Measurements from ENCODE around the gene EFNA5. TPM values are rescaled to one million over a fixed set of nuclear protein-coding genes. Genes with fewer than 3 reads are reported as not detected.

Gene EFNA5
- polyA plus RNA-seq, 3 donors = 0.74 to 5.4 (median 2.8) TPM

GRCh38 chr5:107616213-107616612, 54.5 kb downstream of the EFNA5 start:
- H3K27ac ChIP-seq (ENCODE audit: low read depth, low read length) = no peak overlapping the region
- 68 to 77% (median 71%) methylated on average over 4 of the region's 4 CpGs for WGBS, 3 donors

GRCh38 chr5:107615299-107615817, 55.4 kb downstream of the EFNA5 start:
- H3K27ac ChIP-seq (ENCODE audit: low read depth, low read length) = no peak overlapping the region
- 72 to 80% (median 80%) methylated on average over 7 of the region's 7 CpGs for WGBS, 3 donors

- WGBS, 3 donors = 64 to 77% (median 77%) methylated on average over 1 of the region's 1 CpG
- H3K27ac ChIP-seq (ENCODE audit: low read depth, low read length) = no peak overlapping the region
These were observed 58.2 kb downstream of the EFNA5 start for GRCh38 chr5:107612541-107612940.

- 94 to 96% (median 95%) methylated on average over 12 of the region's 12 CpGs for WGBS, 3 donors
- no peak overlapping the region for H3K27ac ChIP-seq (ENCODE audit: low read depth, low read length)
These were observed 59.9 kb downstream of the EFNA5 start for GRCh38 chr5:107610798-107611197.

DNA sequence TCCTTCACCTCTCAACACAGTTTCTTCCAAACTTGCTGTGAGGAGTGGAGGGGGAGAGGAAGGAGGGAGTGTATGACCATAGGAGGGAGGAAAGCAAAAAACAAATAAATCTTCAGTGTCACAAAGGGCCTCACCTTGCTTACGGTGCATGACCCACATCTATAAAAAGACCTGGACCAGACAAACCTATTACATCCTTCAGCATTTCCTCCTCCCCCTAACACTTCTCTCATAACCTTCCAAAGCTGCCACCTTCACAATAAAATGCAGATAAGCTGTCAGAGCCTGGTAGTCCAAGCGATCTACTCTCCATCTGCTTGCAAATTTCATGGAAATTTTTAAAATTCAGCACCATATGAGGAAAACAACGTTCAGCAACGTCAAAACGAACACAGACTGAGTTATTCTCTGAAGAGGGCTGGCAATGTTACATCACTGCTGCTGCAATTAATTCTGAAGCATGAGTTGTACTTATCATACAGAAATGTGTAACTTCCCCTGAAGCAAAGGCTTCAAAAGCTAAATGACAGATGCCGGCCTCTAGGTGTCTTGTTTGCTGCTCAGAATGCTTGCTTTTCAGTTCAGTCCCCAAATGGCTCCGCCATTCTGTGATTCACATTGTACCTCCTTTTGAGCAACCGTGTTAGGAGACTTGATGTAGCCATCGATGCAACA, 62.9 kb downstream of the EFNA5 start:
- 56 to 70% (median 68%) methylated on average over 9 of the region's 9 CpGs for WGBS, 3 donors
- H3K27ac ChIP-seq (ENCODE audit: low read depth, low read length) = no peak overlapping the region

- 39 to 91% (median 87%) methylated on average over 6 of the region's 6 CpGs for WGBS, 3 donors
- no peak overlapping the region for H3K27ac ChIP-seq (ENCODE audit: low read depth, low read length)
These were observed 63.5 kb downstream of the EFNA5 start for GRCh38 chr5:107607196-107607595.

DNA sequence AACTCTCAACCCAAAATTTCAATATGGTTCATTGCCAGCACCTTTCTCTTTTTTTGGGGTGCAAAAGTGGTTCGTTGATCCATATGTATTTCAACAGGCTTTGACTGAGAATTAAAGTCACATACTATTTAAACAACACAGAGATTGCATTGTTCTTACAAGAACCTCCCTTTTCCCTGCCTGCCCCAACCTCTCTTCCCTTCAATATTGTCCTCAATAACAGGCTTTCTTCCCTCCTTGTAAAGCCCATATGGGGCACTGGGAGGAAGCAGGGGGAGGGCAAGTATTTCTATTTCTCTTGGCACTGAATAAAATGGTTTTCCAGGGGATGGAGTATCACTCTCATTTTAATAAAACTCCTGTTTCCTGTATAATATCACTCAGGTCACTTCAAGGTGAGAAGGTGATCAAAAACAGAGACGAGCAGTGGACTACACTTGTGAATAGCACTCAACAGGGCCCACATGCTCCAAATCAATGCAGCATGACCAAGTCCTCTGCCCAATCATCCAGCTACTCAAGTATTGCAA, 65.1 kb downstream of the EFNA5 start:
- no peak overlapping the region for H3K27ac ChIP-seq (ENCODE audit: low read depth, low read length)
- WGBS, 3 donors = 59 to 64% (median 63%) methylated on average over 2 of the region's 2 CpGs

DNA sequence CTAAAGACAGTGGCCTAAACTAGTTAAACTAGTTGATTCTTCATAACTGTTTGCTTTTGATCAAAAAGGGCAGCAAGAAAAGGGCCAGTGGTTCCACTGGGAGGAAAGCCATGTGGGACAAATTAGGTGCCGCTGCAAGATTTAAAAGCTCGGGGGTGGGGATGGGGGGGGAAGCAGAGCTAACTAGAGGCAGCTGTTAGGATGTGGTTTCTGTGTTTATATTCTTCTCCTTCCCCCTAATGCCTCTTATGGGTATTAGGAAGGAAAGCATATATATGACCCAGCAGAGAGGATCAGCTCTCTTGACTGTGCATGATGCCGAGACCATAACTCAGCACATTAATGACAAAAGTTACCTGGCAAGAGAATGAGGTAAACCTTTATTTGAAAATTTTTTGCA, 65.7 kb downstream of the EFNA5 start:
- WGBS, 3 donors = 46 to 71% (median 49%) methylated on average over 3 of the region's 3 CpGs
- H3K27ac ChIP-seq (ENCODE audit: low read depth, low read length) = no peak overlapping the region

GRCh38 chr5:107604146-107604910, 66.4 kb downstream of the EFNA5 start:
- WGBS, 3 donors = 93 to 95% (median 93%) methylated on average over 10 of the region's 10 CpGs
- no peak overlapping the region for H3K27ac ChIP-seq (ENCODE audit: low read depth, low read length)

DNA sequence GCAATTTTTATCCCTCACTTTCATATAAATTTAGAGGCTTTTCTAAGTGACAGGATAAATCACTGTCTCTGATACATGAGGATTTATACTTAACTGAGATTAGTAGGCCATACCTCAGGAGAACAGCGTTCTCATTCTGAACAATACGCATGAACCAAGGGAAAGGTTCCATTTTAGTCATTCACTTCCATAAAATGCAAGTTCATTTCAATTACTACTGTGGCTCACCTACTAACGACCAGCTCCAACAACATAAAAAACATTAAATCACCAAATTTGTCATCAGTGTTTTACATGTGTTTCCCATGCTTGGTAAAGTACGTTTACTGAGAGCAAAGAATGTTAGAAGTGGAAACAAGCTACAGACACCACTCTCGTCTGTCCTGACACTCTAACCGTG, 67.4 kb downstream of the EFNA5 start:
- 84 to 88% (median 87%) methylated on average over 6 of the region's 6 CpGs for whole genome bisulfite sequencing, 3 donors
- no peak overlapping the region for H3K27ac ChIP-seq (ENCODE audit: low read depth, low read length)

GRCh38 chr5:107602896-107603295, 67.8 kb downstream of the EFNA5 start:
- no peak overlapping the region for H3K27ac ChIP-seq (ENCODE audit: low read depth, low read length)
- WGBS, 3 donors = 82 to 92% (median 87%) methylated on average over 5 of the region's 5 CpGs

GRCh38 chr5:107601076-107601475, 69.7 kb downstream of the EFNA5 start:
- 74 to 86% (median 79%) methylated on average over 6 of the region's 6 CpGs for WGBS, 3 donors

GRCh38 chr5:107598958-107599357, 71.8 kb downstream of the EFNA5 start:
- WGBS, 3 donors = 29 to 67% (median 61%) methylated on average over 4 of the region's 4 CpGs
- H3K27ac ChIP-seq (ENCODE audit: low read depth, low read length) = no peak overlapping the region

More at GRCh38 chr5:107601076-107601475, 69.7 kb downstream of the EFNA5 start:
- H3K27ac ChIP-seq (ENCODE audit: low read depth, low read length) = no peak overlapping the region

GRCh38 chr5:107597803-107598202, 72.9 kb downstream of the EFNA5 start:
- no peak overlapping the region for H3K27ac ChIP-seq (ENCODE audit: low read depth, low read length)
- 78 to 89% (median 84%) methylated on average over 3 of the region's 3 CpGs for WGBS, 3 donors

DNA sequence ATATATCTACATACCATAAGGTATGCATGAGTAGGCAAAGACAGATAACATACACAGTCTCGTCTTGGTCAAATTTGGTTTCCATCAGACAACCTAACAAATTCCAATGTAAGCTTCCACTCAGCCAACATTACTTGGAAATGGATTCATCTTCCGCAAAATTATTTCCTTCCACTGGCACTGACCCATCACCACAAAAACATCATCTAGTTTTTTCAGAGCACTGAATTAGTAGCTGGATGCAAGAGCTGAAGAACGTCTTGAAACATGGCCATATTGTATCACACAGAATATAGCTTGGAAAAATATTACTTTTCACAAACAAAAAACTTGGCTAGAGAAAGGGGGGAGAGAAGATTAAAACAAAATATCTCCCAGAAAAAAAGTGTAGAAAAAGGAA, 73.5 kb downstream of the EFNA5 start:
- 63 to 87% (median 78%) methylated on average over 3 of the region's 3 CpGs for WGBS, 3 donors
- no peak overlapping the region for H3K27ac ChIP-seq (ENCODE audit: low read depth, low read length)

DNA sequence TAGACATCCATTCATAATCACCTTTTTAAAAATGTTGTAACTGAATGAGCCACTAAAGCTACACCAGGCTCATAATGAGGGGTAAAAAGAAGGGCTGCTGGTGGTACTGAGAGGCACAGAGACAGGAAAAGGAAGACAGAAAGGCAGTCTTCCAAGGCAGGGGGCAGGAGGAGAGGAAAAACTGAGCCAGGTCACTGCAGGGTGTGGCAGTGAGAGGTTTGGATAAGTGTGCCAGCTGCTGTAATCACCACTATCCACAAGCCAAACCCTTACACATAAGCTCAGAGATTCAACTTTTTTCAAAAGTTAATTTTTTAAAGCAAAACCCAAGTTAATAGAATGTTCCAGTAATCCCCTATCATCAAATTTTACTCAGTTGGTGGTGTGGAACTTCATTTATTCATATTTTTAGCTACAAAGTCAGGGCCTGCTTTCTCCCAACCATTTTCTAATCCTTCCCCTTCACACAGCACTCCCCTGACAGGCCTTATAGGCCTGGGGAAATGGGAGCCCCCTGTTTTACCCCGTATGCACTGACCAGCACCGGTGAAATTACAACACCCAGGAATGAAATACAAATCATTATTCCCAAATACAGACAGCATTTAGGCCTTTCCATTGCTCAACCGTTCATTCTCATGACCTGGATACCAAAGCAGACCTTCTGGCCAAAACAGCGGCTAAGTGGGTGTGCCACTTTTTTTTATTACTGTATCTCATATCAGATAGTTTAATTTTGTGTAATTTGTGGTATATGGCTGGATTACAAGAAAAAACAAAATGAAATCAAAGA, 76.3 kb downstream of the EFNA5 start:
- 64 to 88% (median 64%) methylated on average over 4 of the region's 4 CpGs for WGBS, 3 donors
- H3K27ac ChIP-seq (ENCODE audit: low read depth, low read length) = no peak overlapping the region

DNA sequence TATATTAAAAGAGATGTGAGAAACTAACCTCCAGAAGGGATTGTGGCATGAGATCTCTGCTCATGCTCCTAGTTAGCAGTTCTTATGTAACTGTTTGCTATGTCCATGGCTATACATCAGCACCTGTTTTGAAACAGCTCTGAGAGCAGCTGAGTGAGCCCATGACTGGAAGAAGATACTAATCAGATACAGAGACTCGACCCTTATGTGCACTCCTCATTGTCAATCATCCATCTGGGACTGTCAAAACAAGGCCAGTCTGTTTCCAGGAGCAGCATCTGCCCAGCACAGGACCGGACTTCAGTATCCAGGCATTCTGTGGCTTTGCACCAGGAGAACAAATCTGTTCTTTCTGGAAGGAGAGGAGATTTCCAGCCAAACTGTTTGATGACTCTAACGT, 77.7 kb downstream of the EFNA5 start:
- H3K27ac ChIP-seq (ENCODE audit: low read depth, low read length) = no peak overlapping the region
- 55 to 61% (median 56%) methylated on average over 3 of the region's 3 CpGs for WGBS, 3 donors

GRCh38 chr5:107592515-107592914, 78.2 kb downstream of the EFNA5 start:
- H3K27ac ChIP-seq (ENCODE audit: low read depth, low read length) = no peak overlapping the region
- WGBS, 3 donors = 81 to 91% (median 82%) methylated on average over 7 of the region's 7 CpGs

GRCh38 chr5:107590686-107591085, 80.1 kb downstream of the EFNA5 start:
- no peak overlapping the region for H3K27ac ChIP-seq (ENCODE audit: low read depth, low read length)
- WGBS, 3 donors = 80 to 91% (median 87%) methylated on average over 1 of the region's 1 CpG

Measured in adipose tissue (tissue), 3 donors.